ENCODE data around the gene GSTK1.

Gene GSTK1

DNA sequence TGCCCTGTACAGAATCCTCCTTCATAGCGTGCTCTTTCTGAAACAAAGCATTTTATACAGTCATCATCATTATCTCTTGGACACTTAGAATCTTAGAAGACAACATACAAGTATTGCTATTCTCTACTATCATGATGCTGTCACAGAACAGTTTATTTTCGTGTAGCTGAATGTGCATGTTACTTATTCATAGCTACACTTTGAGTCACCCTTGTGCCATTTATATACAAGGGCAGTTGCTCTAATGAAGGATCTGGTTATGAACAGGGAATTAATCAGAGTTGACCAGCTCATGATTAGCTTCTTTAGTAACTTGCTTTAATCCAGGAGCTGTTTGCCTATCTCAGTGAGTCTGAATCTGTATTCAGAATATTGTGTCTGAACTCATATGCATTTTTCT is 36.1 kb downstream of the GSTK1 start:
- Histone ChIP-seq H3K27me3 (ENCODE audit: control insufficient read depth, low read length) (no peaks in the 10 kb centered on the region), H3K4me1 (ENCODE audit: control insufficient read depth, low read length) (peaks cover 28% of the 10 kb centered on the region), H3K36me3 (ENCODE audit: control insufficient read depth, low read length) (peaks cover 95% of the 10 kb centered on the region), H3K4me2 (ENCODE audit: low read length) (no peak overlapping the region), H3K9me2 (replicated peaks; ENCODE audit: control insufficient read depth, low read length) (no peaks in the 10 kb centered on the region), H3K79me2 (ENCODE audit: control insufficient read depth, low read length) (peaks cover 50% of the 10 kb centered on the region), H3F3A (ENCODE audit: control insufficient read depth, insufficient read depth) (peaks cover 11% of the 10 kb centered on the region), H4K20me1 (ENCODE audit: control insufficient read depth, insufficient read depth, low read depth, low read length) (peaks cover 14% of the 10 kb centered on the region), H3K4me3 (ENCODE audit: low read length) (no peak overlapping the region), H3K9me3 (ENCODE audit: control insufficient read depth, insufficient read depth, low read length) (no peaks in the 10 kb centered on the region), H3K27ac (ENCODE audit: low read depth, low read length) (no peak overlapping the region)
- no peak for TF ChIP-seq EZH2phosphoT487 (IDR thresholded peaks at IDR 0.05; ENCODE audit: borderline replicate concordance, low read length)
- TF ChIP-seq, protein P1, sequence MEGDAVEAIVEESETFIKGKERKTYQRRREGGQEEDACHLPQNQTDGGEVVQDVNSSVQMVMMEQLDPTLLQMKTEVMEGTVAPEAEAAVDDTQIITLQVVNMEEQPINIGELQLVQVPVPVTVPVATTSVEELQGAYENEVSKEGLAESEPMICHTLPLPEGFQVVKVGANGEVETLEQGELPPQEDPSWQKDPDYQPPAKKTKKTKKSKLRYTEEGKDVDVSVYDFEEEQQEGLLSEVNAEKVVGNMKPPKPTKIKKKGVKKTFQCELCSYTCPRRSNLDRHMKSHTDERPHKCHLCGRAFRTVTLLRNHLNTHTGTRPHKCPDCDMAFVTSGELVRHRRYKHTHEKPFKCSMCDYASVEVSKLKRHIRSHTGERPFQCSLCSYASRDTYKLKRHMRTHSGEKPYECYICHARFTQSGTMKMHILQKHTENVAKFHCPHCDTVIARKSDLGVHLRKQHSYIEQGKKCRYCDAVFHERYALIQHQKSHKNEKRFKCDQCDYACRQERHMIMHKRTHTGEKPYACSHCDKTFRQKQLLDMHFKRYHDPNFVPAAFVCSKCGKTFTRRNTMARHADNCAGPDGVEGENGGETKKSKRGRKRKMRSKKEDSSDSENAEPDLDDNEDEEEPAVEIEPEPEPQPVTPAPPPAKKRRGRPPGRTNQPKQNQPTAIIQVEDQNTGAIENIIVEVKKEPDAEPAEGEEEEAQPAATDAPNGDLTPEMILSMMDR (IDR thresholded peaks at IDR 0.05; ENCODE audit: low read depth, low read length, poor library complexity, severe bottlenecking) = no peak

DNA sequence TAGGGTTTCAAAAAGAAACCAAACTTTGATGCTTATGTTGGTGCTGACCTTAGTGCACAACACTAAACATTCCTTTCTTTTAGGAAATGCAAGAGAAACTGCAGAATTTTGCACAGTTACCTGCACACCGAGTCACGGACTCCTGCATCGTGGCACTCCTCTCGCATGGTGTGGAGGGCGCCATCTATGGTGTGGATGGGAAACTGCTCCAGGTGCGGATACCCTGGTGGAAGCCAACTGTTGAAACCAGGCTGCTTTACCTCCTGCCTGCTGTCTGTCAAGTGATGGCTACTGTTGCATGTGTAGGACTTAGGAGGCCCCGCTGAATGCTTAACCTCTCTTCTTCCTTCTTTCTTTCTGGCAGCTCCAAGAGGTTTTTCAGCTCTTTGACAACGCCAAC is 36.6 kb downstream of the GSTK1 start:
- Histone ChIP-seq H3K4me1 (ENCODE audit: control insufficient read depth, low read length) (peaks cover 23% of the 10 kb centered on the region), H4K20me1 (ENCODE audit: control insufficient read depth, insufficient read depth, low read depth, low read length) (peaks cover 13% of the 10 kb centered on the region), H3K27ac (ENCODE audit: low read depth, low read length) (no peak overlapping the region), H3K79me2 (ENCODE audit: control insufficient read depth, low read length) (peaks cover 45% of the 10 kb centered on the region), H3K27me3 (ENCODE audit: control insufficient read depth, low read length) (no peaks in the 10 kb centered on the region), H3K4me2 (ENCODE audit: low read length) (no peak overlapping the region), H3K9me3 (ENCODE audit: control insufficient read depth, insufficient read depth, low read length) (no peaks in the 10 kb centered on the region), H3K36me3 (ENCODE audit: control insufficient read depth, low read length) (peaks cover 95% of the 10 kb centered on the region), H3K4me3 (ENCODE audit: low read length) (no peak overlapping the region), H3F3A (ENCODE audit: control insufficient read depth, insufficient read depth) (peaks cover 11% of the 10 kb centered on the region), H3K9me2 (replicated peaks; ENCODE audit: control insufficient read depth, low read length) (no peaks in the 10 kb centered on the region)
- TF ChIP-seq, protein P1 (IDR thresholded peaks at IDR 0.05; ENCODE audit: low read depth, low read length, poor library complexity, severe bottlenecking) = peak; percentile 93
- no peak for TF ChIP-seq EZH2phosphoT487 (IDR thresholded peaks at IDR 0.05; ENCODE audit: borderline replicate concordance, low read length)

DNA sequence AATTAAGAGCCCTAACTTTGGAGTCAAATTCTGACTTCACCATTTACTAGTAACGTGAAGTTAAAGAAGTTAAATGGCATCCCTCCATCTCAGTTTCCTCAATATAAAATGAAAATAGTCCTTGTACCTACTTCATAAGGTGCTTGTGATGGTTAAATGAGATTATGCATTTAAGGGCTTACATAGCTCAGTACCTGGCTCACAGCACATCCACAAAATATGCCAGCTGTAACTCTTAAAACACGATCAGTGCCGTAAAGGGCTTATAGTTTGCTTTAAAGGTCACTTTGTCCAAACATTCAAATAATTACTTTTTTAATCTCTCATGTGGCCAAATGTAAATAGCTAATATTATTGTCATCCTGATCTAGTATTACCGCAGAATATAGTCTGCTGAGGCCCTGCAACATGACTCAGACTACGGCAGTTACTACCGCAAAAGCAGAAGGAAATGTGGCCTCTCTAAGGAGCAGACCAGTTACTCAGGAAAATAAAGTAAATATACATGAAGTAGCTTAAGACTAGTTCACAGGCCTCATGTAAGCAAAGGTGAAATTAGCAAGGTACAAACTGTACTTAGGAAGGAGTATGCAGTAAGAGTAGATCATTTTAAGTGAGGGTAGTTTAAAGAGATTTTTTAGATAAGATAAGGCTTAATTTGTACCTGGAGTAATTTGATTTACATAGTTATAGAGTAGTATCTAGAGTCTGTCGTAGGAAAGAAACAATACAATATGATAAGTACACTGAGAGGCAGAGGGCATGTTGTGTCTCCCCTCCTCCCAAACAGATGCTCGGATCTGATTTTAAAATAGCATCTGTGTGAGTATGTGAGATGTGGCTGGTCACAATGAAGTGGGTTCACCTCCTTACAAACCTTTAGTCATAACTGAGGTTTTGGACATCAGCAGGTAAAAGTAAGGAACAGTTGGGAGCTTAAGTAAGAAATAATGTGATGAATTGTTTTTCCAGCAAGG is 38.0 kb downstream of the GSTK1 start:
- TF ChIP-seq EZH2phosphoT487 (IDR thresholded peaks at IDR 0.05; ENCODE audit: borderline replicate concordance, low read length) = no peak
- TF ChIP-seq, protein P1 (IDR thresholded peaks at IDR 0.05; ENCODE audit: low read depth, low read length, poor library complexity, severe bottlenecking) = no peak
- H3K9me2 ChIP-seq (replicated peaks; ENCODE audit: control insufficient read depth, low read length) = no peaks in the 10 kb centered on the region
- H3K27ac ChIP-seq (ENCODE audit: low read depth, low read length) = no peak overlapping the region
- no peaks in the 10 kb centered on the region for H3K9me3 ChIP-seq (ENCODE audit: control insufficient read depth, insufficient read depth, low read length)
- H4K20me1 ChIP-seq (ENCODE audit: control insufficient read depth, insufficient read depth, low read depth, low read length) = peaks cover 12% of the 10 kb centered on the region
- H3K4me1 ChIP-seq (ENCODE audit: control insufficient read depth, low read length) = peaks cover 9% of the 10 kb centered on the region
- H3F3A ChIP-seq (ENCODE audit: control insufficient read depth, insufficient read depth) = peaks cover 11% of the 10 kb centered on the region
- H3K36me3 ChIP-seq (ENCODE audit: control insufficient read depth, low read length) = peaks cover 94% of the 10 kb centered on the region
- no peaks in the 10 kb centered on the region for H3K27me3 ChIP-seq (ENCODE audit: control insufficient read depth, low read length)
- H3K79me2 ChIP-seq (ENCODE audit: control insufficient read depth, low read length) = peaks cover 41% of the 10 kb centered on the region
- H3K4me2 ChIP-seq (ENCODE audit: low read length) = no peak overlapping the region
- H3K4me3 ChIP-seq (ENCODE audit: low read length) = no peak overlapping the region
